NCI-H748 treated with DMSO at 0.1 percent for 48 hours (cell line): ENCODE data around the gene ARAP1.

Experiments used
- DNase-seq: peaks from one replicate; lab custom pipeline; 2025; lab: John Stamatoyannopoulos, UW

ARAP1 gene

GRCh38 chr11:72635933-72636332, 116.3 kb downstream of the ARAP1 start:
- DNase-seq, result no peak

- no peak for DNase-seq
Measured at GRCh38 chr11:72635309-72635915, 116.8 kb downstream of the ARAP1 start.
